Ovary (tissue), 3 donors: ENCODE data around the gene SLC4A1.

ENCODE experiments used
- CTCF ChIP-seq, 3 donors: fragments of 450-650 bp in 2 of 3; fragments of 200-600 bp in 1 of 3; IDR thresholded peaks; one replicate each; pipeline versions ENCODE4 v1.5.1 to v1.8.0; 2016 to 2022; ENCODE audit warnings: antibody characterized with exemption in 3 of 3, mild to moderate bottlenecking in 1 of 3
- EP300 ChIP-seq: sonication (generic); formaldehyde crosslinking; IDR thresholded peaks from one replicate; pipeline ENCODE4 v1.6.1; 2017; ENCODE audit warnings: antibody characterized with exemption
- donor health status: DM: no; HTN: no; CAD: no.

- TF ChIP-seq CTCF (IDR thresholded peaks at IDR 0.05), result no peak
- TF ChIP-seq EP300, result no peak
Observed at GRCh38 chr17:44214230-44214494, 53.8 kb downstream of the SLC4A1 start.
